Fibroblast of skin of left quadriceps (primary cell): ENCODE data around the gene CC2D1A.

Source experiments
- DNase-seq, 2 experiments: peaks; one replicate each; pipeline ENCODE4 v3.0.0-alpha.2; 2013; ENCODE audit warnings: low read depth in 2 of 2

Gene CC2D1A

DNA sequence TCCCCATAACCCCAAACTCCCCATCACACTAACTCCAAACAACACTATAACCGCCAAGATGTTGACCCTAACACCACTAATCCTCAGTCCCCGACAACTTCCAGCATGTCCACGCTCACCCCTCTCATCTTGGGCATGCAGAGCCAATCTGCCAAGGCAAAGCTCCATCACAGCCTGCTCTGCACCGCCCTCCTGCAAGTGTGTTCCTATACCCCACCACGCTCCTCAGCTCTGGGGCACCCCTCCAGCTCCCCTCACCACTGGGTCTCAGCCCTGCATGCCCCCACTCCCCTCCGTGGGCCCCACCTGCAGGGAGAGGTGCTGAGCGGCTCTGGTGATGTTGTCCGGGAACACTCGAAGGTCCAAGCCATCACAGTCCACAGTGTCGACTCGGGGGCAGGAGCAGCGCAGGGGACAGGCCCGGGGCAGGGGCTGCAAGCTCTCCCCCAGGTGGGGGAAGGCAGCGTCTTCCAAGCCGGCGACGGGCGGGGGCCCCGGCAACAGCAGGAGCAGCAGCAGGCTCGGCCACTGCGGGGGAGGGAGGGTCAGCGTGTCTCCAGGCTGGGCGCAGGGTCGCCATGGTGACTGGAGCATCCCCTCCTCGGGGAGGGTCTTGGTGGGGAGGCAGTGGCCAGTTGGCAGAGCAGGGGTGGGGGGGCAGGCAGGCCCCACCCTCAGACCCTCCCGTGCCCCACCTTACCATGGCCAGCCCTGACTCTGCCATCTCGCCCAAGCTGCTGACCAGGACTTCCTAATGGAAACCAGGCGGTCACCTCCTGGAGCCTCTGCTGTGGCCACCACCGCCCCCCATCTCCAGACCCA lies 31.7 kb downstream of the CC2D1A start:
- no peak for DNase-seq

DNA sequence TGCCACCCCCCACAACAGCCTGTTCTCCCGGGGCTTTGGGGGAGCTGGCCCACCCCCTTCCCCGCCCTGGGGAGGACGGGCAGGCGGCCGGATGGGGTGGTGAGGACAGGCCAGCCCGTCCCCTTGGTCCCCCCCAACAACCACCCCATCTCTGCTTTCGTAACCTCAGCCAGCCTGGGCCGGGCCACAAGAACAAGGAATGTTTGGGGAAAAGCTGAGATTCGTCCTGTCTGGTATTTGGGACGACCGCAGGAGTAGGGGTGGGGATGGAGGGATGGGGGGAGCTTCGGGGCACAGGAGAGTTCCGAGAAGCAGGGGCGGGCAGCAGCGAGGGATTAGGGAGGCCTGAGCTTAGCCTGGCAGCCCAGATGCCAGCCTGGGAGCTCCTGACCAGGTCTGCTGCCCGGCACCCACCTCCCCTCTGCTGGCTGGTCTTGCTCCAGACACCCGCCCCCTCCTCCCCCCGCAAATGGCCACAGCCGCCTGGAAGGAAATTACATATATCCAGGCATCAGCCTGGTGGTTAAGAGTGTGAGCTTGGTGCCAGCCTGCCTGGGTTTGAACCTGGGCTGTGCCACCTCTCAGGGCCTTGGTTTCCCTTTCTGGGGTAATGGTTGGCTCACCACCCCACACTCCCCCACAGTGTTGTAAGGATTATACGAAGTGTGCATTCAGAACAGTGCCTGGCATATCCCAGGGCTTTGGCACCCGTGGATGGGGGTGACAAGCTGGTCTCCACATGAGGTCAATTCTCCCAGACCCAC lies 32.5 kb downstream of the CC2D1A start, which contains the start of gene PODNL1:
TSS of gene PODNL1 (minus strand) at position 117 of the 764 bp plus-strand sequence. CDS start 236 bp downstream, outside the sequence.
- peak; percentile 67 to 78 for DNase-seq

DNA sequence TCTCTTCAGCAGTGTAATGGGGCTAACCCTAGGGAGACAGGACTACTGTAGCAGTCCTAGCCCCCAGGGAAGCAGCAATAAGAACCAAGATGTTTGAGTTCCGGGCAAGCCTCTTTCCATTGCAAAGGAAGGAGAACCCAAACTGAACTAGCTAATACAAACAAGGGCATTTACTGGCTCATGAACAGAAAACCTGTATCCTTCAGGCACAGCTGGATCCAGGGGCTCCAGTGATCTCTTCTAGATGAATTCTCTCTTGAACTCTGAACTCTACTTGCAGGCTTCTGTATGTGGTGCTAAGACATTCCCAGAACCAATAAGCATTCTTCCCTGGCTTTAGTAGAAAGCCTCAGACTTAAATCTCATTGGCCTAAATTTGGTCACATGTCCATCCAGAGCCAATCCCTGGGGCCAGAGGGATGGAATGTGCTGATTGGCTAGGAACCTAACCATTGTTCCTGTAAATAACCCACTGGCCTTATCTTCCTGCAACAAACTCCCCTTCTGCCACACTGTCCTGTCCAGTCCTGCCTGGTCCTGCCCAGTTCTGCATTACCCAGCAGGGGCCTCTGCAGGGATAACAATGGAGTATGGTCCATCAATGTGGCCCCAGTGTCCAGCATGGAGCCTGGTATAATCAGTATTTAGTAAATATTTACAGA lies 36.2 kb downstream of the CC2D1A start:
- no peak for DNase-seq

DNA sequence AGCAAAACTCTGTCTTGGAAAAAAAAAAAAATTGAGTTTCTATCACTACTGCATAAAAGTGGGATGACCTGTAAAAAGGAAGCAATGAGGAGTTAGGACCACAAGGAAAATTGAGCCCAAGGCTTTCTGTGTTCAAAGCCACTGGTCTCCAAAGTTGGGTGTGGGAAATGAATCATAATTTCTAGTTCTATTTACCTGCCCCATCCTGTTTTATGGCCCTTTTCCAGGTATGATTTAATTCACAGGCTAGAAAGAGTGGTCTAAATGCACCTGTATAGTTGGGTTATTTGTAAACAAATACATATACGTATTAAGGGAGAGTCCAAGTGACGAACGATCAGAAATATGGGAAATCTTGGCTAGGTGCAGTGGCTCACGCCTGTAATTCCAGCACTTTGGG lies 40.4 kb downstream of the CC2D1A start:
- DNase-seq: no peak

DNA sequence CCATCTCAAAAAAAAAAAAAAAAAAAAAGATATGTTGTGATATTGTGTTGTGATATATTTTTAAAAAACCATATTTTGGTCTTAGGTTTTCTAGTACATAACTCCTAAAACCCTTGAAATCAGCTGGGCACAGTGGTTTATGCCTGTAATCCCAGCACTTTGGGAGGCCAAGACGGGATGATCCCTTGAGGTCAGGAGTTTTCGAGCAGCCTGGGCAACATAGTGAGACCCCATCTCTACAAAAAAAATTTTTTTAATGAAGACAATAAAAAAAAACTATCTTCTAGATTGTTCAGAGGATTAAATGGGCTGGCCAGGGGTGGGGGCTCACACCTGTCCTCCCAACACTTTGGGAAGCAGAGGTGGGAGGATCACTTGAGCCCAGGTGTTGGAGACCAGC lies 45.0 kb downstream of the CC2D1A start:
- no peak for DNase-seq

DNA sequence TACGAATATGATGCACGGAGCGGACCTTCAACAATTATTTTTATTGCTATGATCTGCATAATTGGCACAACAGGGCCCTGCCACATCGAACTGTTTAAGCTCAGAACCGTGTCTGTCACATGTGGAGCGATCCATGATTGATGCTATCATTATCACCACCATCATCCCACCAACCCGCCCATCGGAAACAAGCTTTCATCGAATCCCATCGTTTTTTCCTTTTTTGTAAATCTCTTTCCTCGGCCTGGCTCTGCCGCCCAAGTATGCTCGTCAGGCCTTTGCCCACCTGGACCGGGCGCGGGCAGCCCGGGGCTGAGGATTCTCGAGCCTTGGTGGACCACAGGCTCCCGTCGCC lies 45.8 kb downstream of the CC2D1A start:
- DNase-seq: no peak

DNA sequence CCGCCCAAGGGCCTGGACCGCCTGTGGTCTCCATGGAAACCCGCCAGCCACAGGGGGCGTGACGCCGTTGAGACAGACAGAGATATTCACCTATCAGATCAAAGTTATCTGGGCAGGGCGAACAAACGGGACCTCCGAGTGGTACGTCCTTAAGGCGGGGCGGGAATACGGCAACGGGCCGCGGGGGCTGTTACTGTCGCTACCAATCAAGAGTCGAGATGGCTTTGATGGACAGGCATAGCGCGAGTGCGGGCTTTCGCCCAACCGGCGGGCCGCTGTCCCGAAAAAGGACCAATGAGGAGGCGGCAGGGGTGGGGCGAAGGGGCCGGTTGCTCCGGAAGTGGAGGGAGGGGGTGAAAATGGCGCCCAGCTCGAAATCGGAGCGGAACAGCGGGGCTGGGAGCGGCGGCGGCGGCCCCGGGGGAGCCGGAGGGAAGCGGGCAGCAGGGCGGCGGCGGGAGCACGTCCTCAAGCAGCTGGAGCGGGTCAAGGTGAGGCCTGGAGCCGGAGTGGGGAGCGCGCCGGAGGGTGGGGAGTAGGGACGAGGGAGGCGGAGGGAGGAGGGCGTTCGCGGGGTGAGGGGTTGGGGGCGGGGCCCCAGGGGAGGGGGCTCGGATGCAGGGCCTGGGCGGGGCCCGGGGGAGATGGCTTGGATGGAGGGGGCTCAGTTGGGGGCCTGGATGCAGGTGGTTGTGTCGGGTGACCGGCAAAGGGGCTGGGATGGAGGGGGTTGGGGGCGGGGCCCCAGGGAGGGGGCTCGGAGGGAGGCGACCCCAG lies 46.3 kb downstream of the CC2D1A start, which contains the start of gene DCAF15:
TSS of gene DCAF15 (plus strand) at position 356 of the 777 bp plus-strand sequence. CDS start at position 360, 4 bp downstream.
- DNase-seq: peak; percentile 99

DNA sequence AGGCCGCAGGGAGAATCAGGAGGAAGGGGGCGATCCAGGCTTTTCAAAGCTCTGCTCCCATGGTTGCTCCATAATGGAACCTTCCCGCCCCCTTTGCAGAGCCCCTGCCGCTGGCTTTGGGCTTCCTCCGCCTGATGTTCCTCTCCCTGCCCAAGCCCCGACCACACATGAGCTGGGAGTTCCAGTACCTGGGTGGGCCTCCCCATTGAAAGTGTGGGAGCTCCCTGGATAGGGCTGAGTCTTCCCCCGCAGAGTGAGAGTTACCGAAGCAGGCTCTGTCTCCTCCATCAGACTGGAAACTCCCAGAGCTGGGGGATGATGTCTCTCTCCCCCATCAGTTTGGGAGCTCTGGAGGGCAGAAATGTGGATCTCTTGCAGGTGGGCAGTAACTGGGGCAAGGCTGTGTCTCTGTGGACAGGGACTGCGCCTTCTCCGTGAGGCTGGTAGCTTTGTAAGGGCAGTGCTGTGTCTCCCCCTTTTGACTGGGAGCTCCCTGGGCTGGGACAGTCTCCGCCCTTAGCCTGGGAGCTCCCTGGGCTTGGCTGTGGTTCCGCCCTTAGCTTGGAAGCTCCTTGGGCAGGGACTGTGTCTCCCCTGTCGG lies 47.0 kb downstream of the CC2D1A start:
- DNase-seq: no peak

DNA sequence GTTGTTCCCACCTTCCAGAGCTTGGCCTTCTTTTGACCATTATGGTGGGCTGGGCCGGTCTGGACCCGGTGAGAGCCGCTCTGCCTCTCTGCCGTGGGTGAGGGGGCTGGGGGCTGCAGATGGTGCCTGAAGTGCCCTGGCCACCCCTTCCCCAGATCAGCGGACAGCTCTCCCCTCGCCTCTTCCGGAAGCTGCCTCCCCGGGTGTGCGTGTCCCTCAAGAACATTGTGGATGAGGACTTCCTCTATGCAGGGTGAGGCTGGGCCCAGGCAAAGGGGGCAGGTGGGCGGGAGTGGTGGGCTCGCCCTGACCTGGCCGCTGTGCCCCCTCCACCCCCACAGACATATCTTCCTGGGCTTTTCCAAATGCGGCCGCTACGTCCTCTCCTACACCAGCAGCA lies 48.2 kb downstream of the CC2D1A start:
- DNase-seq: no peak

DNA sequence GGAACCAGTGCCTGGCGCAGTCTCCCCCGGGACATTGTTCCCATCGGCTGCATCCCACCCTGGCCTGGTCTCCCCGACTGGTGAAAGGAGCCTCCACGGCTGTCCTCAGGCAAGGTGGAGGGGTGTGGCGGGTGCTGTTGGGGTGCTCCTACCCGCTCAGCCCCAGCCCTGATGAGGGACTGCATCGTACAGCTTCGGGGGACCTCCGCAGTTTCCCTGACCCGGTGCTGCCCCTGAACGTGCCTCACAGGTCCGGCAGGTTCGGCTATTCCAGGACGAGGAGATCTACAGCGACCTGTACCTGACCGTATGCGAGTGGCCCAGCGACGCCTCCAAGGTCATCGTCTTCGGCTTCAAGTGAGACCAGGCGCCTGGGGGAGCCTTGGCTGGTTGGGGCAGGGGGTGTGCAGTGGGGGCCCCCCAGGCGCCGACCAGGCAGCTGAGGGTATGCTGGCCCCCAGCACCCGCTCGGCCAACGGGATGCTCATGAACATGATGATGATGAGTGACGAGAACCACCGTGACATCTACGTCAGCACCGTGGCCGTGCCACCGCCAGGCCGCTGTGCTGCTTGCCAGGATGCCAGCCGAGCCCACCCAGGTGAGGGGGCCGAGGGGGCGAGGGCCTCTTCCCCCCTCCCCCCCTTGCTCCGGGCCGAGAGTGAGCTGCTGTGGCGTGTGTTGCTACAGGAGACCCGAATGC lies 49.8 kb downstream of the CC2D1A start:
- DNase-seq: no peak

DNA sequence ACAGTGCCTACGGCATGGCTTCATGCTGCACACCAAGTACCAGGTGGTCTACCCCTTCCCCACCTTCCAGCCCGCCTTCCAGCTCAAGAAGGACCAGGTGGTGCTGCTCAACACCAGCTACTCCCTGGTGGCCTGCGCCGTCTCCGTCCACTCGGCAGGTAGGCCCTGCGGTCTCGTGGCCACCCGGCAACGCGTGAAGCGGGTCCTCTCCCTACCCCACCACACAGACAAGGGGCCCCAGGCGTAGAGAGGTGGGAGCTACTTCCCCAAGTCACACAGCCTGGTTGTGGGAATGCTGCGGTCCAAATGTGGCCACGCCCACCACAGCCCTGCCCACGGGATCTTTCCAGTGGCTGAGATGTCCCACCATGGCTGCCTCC lies 50.4 kb downstream of the CC2D1A start:
- DNase-seq: no peak

DNA sequence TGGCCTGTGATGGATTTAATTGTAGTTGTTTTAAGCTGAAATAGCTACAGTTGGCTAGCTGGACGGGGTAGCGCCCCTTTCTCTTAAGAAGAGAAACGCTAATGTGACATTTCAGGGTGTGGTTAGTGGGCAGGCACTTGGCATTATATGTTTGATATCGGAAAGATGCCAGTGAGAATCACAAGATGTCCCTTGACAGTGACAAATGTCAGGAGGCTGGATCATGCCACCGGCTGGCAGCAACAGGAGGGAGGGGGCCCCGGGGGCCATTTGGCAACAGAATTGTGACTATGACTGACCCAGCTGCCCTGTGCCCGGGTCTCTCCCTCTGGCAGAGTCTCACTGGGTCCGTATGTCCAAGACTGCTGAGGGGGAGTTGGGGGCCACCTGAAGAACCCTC lies 51.0 kb downstream of the CC2D1A start:
- no peak for DNase-seq

DNA sequence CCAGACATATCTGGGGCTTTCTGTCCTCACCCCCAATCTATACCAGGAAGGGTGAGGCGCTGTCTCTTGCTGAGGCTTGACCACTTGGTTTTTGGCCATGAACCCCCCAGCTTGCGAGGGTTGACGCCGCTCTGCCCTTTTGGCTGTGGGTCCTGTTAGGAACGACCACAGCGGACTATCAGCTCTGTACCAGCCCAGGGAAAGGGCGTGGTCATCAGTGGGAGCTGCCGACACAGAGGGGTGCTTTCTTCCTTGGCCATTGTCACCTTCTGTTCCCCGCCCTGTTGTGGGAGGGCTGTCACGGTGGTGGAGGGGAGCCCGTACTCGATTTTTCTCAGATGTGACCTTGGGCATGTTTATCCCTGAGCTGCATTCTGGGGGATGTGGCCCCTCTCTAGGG lies 52.0 kb downstream of the CC2D1A start:
- DNase-seq: no peak

DNA sequence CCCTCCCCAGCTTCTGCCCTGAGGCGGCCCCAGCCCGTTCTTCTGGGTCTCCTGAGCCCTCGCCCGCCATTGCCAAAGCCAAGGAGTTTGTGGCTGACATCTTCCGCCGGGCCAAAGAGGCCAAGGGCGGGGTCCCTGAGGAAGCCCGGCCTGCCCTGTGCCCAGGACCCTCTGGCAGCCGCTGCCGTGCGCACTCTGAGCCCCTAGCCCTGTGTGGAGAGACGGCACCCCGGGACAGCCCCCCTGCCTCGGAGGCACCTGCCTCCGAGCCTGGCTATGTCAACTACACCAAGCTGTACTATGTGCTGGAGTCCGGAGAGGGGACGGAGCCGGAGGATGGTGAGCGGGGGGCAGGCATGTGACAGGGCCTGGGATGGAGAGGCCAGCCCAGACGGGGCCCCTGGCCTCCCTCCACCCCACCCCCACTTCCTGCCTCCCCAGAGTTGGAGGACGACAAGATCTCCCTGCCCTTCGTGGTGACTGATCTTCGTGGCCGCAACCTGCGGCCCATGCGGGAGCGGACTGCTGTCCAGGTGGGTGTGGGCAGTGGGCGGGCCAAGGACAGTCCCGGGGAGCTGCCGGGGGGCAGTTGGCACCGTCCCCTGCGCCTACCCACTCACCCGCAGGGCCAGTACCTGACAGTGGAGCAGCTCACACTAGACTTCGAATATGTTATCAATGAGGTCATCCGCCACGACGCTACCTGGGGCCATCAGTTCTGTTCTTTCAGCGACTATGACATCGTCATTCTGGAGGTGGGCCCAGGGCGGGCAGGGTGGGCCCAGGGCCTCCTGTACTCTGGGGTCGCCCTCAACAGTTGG lies 53.4 kb downstream of the CC2D1A start:
- no peak for DNase-seq

DNA sequence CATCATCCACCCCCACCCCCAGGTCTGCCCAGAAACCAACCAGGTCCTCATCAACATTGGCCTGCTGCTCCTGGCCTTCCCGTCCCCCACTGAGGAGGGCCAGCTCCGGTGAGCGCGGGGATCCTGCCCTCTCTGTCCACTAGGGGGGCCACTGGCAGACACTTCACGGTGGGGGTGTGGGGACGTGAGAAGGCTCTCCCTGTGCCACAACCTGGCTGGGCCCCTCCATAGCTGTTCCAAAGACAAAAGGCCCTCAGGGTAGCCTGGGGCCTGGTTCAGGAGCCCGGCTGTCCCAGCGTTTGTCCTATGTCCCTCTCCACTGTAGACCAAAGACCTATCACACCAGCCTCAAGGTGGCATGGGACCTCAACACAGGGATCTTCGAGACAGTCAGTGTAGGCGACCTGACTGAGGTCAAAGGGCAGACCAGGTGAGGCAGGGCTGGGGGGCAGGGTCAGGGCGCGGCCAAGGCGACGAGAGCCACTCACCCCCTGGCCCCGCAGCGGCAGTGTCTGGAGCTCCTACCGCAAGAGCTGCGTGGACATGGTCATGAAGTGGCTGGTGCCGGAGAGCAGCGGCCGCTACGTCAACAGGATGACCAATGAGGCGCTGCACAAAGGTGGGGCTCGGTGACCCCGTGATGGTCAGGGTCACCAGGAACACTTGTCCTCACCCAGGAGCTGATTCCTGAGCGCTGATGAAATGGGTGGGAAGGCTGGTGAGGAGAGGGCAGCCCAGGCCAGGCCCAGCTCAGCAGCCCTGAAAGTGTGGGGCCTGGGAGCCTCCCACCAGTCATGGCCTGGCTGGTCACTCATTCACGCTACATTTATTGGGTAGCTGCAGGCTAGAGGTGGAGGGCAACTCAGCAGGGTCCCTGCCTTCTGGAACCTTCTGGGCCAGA lies 54.2 kb downstream of the CC2D1A start:
- DNase-seq: no peak

DNA sequence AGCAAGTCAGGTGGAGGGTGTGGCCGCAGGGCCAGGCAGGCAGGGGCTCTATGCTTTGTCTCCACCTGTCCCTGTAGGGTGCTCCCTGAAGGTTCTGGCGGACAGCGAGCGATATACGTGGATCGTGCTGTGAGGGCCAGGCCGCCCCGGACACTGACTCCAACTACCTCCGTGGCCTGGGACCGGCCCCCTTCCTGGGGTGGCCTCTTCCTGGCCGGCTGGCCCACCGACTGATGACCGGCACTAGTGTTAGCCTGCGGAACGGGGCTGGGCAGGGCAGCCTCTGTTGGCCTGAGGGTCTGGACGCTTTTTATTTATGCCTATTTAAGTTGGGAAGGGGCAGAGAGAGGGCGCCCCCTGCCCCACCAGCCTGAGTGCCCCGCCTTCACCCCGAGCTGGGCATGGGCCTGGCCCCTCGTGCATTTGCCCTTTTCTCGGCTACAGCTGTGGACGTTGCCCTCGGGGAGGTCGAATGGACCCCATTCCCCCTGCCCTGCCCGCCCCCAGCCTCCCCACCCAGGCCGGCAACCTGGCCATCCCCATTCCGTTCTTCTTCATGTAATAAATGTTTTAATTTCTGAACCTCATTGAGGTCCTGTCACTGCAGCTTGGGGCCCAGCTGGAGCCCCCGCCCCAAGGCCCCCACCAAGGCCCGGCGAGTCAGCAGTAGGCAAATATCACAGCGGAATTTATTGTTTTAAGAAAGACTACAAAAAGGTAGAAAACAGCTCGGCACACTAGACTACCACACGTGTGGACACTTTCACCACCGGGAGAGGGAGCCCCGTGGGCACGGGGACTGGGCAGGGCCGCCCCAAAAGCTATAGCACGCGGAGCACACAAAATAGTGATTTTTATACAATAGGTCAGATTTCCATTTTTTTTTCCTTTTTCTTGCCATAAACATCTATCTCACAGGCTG lies 55.1 kb downstream of the CC2D1A start:
- no peak for DNase-seq

DNA sequence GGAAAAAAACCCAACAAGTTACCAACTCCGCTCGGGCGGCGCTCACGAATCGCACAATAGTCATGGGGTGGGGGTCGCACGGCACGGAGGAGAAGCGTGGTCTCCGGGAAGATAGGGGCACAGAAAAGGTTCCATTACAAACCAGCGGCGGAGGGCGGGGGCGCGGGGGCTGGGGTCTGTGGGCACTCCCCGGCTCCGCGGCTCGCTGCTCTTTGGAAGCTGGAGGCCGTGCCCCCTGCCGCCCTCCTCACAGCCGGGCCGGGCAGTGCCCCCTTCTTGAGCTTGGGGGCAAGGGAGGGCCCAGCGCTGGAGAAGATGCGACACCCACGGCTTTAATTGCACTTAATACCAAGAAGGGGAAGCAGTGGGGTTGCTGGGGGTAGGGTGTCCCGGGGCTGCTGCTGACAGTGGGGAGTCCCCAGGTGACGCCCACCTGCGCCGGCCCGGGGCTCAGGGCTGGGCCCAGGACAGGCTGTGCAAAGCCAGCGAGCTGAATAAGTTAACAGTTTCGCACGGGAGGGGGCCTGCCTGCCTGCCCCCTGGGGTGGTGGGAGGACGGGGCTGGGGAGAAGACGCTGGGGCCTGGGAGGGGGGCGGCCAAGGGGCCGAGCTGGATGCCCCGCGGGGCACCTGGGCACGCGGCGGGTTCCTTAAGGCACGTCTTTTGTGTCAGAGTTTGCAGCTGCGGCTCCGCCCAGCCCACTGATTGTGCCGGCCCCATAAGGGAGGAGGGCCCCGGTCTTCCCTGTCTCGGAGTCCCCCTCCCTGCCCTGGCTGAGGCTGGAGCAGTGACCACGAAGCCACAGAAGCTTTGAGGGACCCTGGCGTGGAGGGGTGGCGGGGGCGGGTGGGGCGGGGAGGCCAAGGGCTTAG lies 56.1 kb downstream of the CC2D1A start:
- no peak for DNase-seq
